ENCODE results near the gene DUOXA1. TPM values are rescaled to one million over a fixed set of nuclear protein-coding genes. Genes with fewer than 3 reads are reported as not detected.

The DUOXA1 gene
- total and polyA plus RNA-seq, 7 donors, result 0.04 to 0.56 (median 0.25) TPM; not detected in 3

- no peaks in the 10 kb centered on the region for H3K9me3 ChIP-seq
- intact Hi-C loops (cut with DNase I), result no loop called here
- no peaks in the 10 kb centered on the region for H3K4me1 ChIP-seq
- H3K27ac ChIP-seq, result no peak overlapping the region
- H3K27me3 ChIP-seq (ENCODE audit: insufficient read depth in 3 of 3, low read length in 2 of 3), result peaks cover 0 to 7% (median 0%) of the 10 kb centered on the region in 3 donors
- TF ChIP-seq CTCF (IDR thresholded peaks at IDR 0.05), result no peak
- no peak overlapping the region for H3K4me3 ChIP-seq
- no peaks in the 10 kb centered on the region for H3K36me3 ChIP-seq (ENCODE audit: insufficient read depth in 1 of 2, low read depth in 1 of 2)
- ATAC-seq, result no peak
- whole genome bisulfite sequencing, 3 donors, result 70 to 74% (median 70%) methylated on average over 3 of the region's 3 CpGs
- DNase-seq, result no peak
Observed at GRCh38 chr15:45089712-45090373, 39.8 kb downstream of the DUOXA1 start.

- Histone ChIP-seq H3K4me1 (no peaks in the 10 kb centered on the region), H3K4me3 (no peak overlapping the region), H3K9me3 (no peaks in the 10 kb centered on the region), H3K36me3 (ENCODE audit: insufficient read depth in 1 of 2, low read depth in 1 of 2) (no peaks in the 10 kb centered on the region), H3K27me3 (ENCODE audit: insufficient read depth in 3 of 3, low read length in 2 of 3) (peaks cover 0 to 7% (median 0%) of the 10 kb centered on the region in 3 donors), H3K27ac (no peak overlapping the region)
- whole genome bisulfite sequencing, 3 donors, result 82 to 85% (median 84%) methylated on average over 10 of the region's 10 CpGs
- TF ChIP-seq CTCF (IDR thresholded peaks at IDR 0.05), result no peak
- ATAC-seq, result no peak
- intact Hi-C loops (cut with DNase I), result no loop called here
- DNase-seq, result no peak
Observed at GRCh38 chr15:45088801-45089711, 40.6 kb downstream of the DUOXA1 start.

GRCh38 chr15:45087513-45087912, 42.2 kb downstream of the DUOXA1 start:
- TF ChIP-seq CTCF (IDR thresholded peaks at IDR 0.05), result no peak
- Histone ChIP-seq H3K4me1 (no peaks in the 10 kb centered on the region), H3K27me3 (ENCODE audit: insufficient read depth in 3 of 3, low read length in 2 of 3) (peaks cover 0 to 7% (median 0%) of the 10 kb centered on the region in 3 donors), H3K9me3 (no peaks in the 10 kb centered on the region), H3K36me3 (ENCODE audit: insufficient read depth in 1 of 2, low read depth in 1 of 2) (no peaks in the 10 kb centered on the region), H3K27ac (no peak overlapping the region), H3K4me3 (no peak overlapping the region)
- ATAC-seq, result no peak
- WGBS, 3 donors, result 77 to 81% (median 79%) methylated on average over 1 of the region's 1 CpG
- no peak for DNase-seq
- intact Hi-C loops (cut with DNase I), result no loop called here

- intact Hi-C loops (cut with DNase I), result no loop called here
Observed at GRCh38 chr15:45084163-45084562, 45.5 kb downstream of the DUOXA1 start.

More at GRCh38 chr15:45084163-45084562, 45.5 kb downstream of the DUOXA1 start:
- no peak for TF ChIP-seq CTCF (IDR thresholded peaks at IDR 0.05)
- Histone ChIP-seq H3K9me3 (no peaks in the 10 kb centered on the region), H3K4me3 (no peak overlapping the region), H3K4me1 (no peaks in the 10 kb centered on the region), H3K36me3 (ENCODE audit: insufficient read depth in 1 of 2, low read depth in 1 of 2) (no peaks in the 10 kb centered on the region), H3K27ac (no peak overlapping the region), H3K27me3 (ENCODE audit: insufficient read depth in 3 of 3, low read length in 2 of 3) (peaks cover 0 to 3% (median 0%) of the 10 kb centered on the region in 3 donors)
- ATAC-seq (no peak), DNase-seq (no peak)
- 68 to 74% (median 71%) methylated on average over 3 of the region's 3 CpGs for WGBS, 3 donors

Measured in psoas muscle (tissue), 8 donors.